ENCODE data around the gene KANK4. TPM values are rescaled to one million over a fixed set of nuclear protein-coding genes. Genes with fewer than 3 reads are reported as not detected.

The KANK4 gene
- total RNA-seq (not detected), polyA plus RNA-seq (not detected), total RNA-seq (0 reads per million in 6 experiments)

DNA sequence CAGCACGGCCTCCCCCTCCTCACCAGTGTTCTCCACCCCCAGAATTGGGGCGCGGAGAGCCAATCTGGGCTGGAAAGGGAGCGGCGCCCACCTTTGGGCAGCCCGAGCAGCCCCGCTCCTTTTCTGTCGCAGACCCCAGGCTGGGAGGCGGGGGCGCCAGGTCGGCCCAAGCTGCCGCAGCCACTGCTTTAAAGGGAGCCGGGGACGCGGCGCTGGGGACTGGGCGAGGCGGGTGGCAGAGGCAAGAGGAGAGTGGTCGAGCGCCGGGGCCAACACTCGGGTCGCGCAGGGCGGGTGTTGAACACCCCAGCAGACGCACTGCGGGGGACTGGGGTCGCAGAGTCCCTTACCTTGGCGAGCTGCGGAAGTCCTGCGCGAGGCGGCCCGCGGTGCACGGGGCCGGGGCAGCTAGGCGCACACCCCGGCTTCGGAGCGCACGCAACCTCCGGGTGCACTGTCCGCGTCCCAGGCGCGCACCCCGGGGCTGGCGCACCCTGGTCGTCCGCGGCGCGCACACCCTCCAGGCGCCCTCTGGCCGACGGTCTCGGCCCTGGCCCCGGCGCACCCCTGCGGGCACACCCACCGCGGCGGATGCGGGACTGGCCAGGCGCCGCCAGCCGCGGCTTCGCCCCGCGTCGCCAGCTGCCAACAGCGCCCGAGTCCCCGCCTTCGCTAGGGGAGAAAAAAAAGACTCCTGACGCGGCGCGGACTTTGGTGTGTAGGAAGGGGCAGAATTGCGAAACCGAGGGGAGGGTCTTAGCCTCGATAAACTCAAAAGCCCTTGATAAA is at the start of gene KANK4:
Gene KANK4, minus strand, starts transcription at position 679 of the 789 bp plus-strand sequence. CDS start 37,870 bp downstream, outside the sequence.
- POLR2A ChIA-PET: no interaction called here
- DNase-seq: no peak

DNA sequence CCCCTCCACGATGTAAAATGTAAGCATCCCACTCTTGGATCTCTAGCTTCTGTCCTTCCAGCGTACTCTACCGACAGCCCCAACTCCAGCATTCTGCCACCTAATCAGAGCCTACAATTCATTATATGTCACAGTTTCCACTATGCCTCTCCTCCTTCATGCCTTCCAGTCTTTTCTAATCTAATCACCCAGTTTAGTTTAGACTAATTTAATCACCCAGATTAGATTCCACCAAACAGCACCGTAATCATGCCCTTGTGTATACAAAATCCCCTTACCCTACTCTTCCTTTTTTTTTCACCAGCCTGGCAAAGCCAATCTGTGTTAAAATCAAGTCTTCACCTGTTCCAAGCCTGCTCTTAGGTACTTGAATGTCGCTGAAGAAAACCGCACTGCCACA is 49.8 kb upstream of the KANK4 start:
- Mint-ChIP-seq H3K9me3 (peaks cover 0 to 10% (median 0%) of the 10 kb centered on the region in 9 donors), H3K36me3 (no peaks in the 10 kb centered on the region), H3K4me3 (no peak overlapping the region), H3K27ac (no peak overlapping the region), H3K27me3 (peaks cover 0 to 11% (median 2%) of the 10 kb centered on the region in 5 donors), H3K4me1 (peaks cover 0 to 3% (median 0%) of the 10 kb centered on the region in 4 donors)
- no peak for DNase-seq
- no peak for ATAC-seq
- POLR2A ChIA-PET: no interaction called here

More for the DNA sequence above, at the start of gene KANK4:
- no peaks in the 10 kb centered on the region for H3K9me3 Mint-ChIP-seq
- peaks cover 0 to 10% (median under 1%) of the 10 kb centered on the region in 4 donors for H3K4me1 Mint-ChIP-seq
- H3K36me3 Mint-ChIP-seq: no peaks in the 10 kb centered on the region
- H3K27ac Mint-ChIP-seq: peak within 1 kb of the TSS in 1 of 10 donors; percentile 35
- ATAC-seq: no peak
- H3K27me3 Mint-ChIP-seq: peaks cover 15 to 44% (median 25%) of the 10 kb centered on the region in 5 donors
- peak within 1 kb of the TSS in 8 of 10 donors; percentile 9 to 70 (median 46) for H3K4me3 Mint-ChIP-seq

DNA sequence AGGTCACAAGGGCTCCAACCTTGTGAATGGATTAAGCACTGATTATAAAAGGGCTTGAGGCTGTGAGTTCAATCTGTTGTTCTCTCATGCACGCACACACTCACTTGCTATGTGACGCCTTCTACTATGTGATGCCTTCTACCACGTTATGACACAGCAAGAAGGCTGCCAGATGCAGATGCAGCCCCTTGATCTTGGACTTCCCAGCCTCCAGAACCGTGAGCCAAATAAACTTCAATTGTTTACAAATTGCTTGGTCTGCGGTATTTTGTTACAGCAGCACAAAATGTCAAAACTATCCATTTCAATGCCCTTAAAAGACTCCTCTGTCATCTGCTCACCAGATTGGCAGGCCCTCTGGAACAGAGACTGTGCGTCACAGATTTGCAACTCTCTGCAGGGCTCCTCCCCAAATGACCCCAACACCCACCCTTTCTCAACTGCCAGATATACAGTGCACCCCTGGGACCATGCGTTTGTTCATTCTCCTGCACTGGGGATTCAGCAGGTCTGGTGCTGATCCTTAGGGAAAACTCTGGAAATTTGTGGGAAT is 47.8 kb upstream of the KANK4 start:
- Mint-ChIP-seq H3K9me3 (peaks cover 0 to 10% (median 0%) of the 10 kb centered on the region in 9 donors), H3K27ac (no peak overlapping the region), H3K36me3 (no peaks in the 10 kb centered on the region)

DNA sequence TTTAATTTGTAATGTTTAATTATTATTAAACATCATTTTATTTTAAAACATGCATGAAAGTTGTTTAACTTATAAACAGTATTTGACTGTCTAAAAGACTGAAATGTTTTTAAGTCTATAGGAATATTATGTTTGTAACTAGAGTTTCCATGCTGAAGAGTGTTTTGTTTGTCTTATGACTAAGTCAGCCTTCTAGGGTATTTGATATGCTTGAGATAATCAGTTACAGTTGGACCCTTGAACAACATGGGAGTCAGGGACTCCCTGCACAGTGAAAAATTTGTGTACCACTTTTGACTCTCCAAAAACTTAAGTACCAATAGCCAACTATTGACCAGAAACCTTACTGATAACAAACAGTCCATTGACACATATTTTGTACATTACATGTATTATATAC is 45.5 kb upstream of the KANK4 start:
- H3K36me3 Mint-ChIP-seq: no peaks in the 10 kb centered on the region
- POLR2A ChIA-PET: no interaction called here
- peaks cover 0 to 3% (median 0%) of the 10 kb centered on the region in 4 donors for H3K4me1 Mint-ChIP-seq
- H3K4me3 Mint-ChIP-seq: no peak overlapping the region
- H3K27ac Mint-ChIP-seq: no peak overlapping the region
- ATAC-seq: no peak
- DNase-seq: no peak
- peaks cover 0 to 11% (median 2%) of the 10 kb centered on the region in 5 donors for H3K27me3 Mint-ChIP-seq
- H3K9me3 Mint-ChIP-seq: peaks cover 0 to 10% (median 0%) of the 10 kb centered on the region in 9 donors

More for the DNA sequence above, 47.8 kb upstream of the KANK4 start:
- DNase-seq (no peak), ATAC-seq (no peak)
- Mint-ChIP-seq H3K4me3 (no peak overlapping the region), H3K27me3 (peaks cover 0 to 11% (median 2%) of the 10 kb centered on the region in 5 donors), H3K4me1 (peaks cover 0 to 3% (median 0%) of the 10 kb centered on the region in 4 donors)
- POLR2A ChIA-PET: no interaction called here

DNA sequence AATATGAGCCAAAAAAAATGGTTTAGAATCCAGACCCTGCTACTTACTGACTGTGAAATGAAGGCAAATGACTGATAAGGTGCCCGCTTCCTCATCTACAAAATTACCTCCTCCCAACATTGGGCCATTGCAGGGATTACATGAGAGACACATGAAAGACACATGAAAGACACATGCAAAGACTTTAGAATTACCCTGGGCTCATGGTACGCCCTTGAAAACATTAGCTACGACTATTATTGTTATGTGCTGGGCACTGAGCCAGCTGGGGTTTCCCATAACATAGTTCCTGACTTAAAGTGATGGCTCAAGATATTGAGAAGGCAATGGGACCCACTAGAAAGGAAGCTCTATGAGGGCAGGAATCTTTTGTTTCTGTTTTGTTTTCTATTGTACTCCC is 43.7 kb upstream of the KANK4 start:
- no peaks in the 10 kb centered on the region for H3K36me3 Mint-ChIP-seq
- H3K9me3 Mint-ChIP-seq: peaks cover 0 to 10% (median 0%) of the 10 kb centered on the region in 9 donors
- POLR2A ChIA-PET: no interaction called here
- peaks cover 0 to 6% (median 2%) of the 10 kb centered on the region in 4 donors for H3K4me1 Mint-ChIP-seq
- ATAC-seq (no peak), DNase-seq (no peak)
- H3K4me3 Mint-ChIP-seq: no peak overlapping the region
- no peak overlapping the region for H3K27ac Mint-ChIP-seq
- H3K27me3 Mint-ChIP-seq: no peaks in the 10 kb centered on the region

DNA sequence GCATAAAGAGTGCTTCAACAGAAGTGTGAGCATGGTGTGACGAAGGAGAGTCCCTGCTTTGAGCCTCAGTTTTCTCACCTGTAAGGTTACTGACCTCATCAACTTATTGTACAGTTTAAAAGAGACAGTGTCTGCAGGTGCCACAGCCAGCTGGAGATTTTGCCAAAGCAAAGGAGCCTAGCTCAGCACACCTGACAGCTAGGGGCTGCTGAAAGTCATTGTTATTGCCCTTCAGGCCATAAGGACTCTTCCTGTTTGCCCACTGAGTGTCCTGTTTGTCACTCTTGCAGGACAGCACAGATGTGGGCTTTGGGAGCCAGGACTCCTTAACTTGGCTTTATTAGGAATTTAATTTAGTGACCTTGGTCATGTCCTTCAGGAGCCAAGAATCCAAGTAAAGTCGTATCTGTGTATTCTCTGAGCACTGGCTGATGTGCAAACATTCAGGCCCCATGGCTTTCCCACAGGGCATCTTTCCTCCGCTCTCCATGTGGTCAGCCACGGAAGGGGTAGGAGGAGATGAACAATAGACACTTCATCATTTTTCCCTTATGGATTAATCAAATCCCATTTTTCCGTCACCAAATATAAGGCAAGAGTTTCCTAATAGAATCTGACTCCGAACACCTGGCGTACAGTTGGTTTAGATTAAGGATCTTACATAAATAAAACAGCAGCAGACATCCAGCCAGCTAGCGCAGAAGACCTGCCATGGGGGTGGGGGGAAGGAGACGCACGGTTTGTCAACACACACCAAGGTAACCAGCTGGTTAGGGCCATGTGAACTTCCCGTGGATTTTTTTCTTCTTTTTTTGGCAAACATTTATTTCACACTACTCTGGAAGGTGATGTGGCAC is 43.1 kb upstream of the KANK4 start:
- POLR2A ChIA-PET: no interaction called here
- H3K9me3 Mint-ChIP-seq: peaks cover 0 to 9% (median 0%) of the 10 kb centered on the region in 9 donors
- H3K4me1 Mint-ChIP-seq: peaks cover 0 to 6% (median 2%) of the 10 kb centered on the region in 4 donors
- no peak overlapping the region for H3K4me3 Mint-ChIP-seq
- no peaks in the 10 kb centered on the region for H3K36me3 Mint-ChIP-seq
- ATAC-seq (no peak), DNase-seq (no peak)
- no peak overlapping the region for H3K27ac Mint-ChIP-seq
- H3K27me3 Mint-ChIP-seq: no peaks in the 10 kb centered on the region

DNA sequence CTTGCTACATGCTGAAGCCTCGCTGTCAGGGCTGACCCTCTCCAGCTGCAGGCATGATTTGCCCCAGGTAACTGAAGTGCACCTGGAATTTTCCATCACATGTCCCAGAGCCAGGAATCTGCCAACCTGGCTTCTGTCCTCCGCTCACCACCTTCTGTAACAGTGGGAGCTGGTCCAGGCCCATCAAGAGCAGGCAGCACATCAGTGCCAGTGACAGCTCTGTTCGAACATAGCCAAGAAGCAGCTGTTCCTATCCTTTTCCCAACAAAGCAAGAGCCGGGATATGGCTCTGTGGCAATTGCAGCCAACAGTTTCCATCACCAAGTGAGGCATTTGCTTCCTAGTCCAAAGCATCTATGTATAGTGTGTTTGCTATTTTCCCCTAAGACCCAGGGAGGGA is 42.2 kb upstream of the KANK4 start:
- H3K4me1 Mint-ChIP-seq: peaks cover 0 to 6% (median 2%) of the 10 kb centered on the region in 4 donors
- no peak overlapping the region for H3K27ac Mint-ChIP-seq
- POLR2A ChIA-PET: no interaction called here
- no peak overlapping the region for H3K4me3 Mint-ChIP-seq
- DNase-seq (no peak), ATAC-seq (no peak)
- no peaks in the 10 kb centered on the region for H3K36me3 Mint-ChIP-seq
- no peaks in the 10 kb centered on the region for H3K27me3 Mint-ChIP-seq
- peaks cover 0 to 4% (median 0%) of the 10 kb centered on the region in 9 donors for H3K9me3 Mint-ChIP-seq

DNA sequence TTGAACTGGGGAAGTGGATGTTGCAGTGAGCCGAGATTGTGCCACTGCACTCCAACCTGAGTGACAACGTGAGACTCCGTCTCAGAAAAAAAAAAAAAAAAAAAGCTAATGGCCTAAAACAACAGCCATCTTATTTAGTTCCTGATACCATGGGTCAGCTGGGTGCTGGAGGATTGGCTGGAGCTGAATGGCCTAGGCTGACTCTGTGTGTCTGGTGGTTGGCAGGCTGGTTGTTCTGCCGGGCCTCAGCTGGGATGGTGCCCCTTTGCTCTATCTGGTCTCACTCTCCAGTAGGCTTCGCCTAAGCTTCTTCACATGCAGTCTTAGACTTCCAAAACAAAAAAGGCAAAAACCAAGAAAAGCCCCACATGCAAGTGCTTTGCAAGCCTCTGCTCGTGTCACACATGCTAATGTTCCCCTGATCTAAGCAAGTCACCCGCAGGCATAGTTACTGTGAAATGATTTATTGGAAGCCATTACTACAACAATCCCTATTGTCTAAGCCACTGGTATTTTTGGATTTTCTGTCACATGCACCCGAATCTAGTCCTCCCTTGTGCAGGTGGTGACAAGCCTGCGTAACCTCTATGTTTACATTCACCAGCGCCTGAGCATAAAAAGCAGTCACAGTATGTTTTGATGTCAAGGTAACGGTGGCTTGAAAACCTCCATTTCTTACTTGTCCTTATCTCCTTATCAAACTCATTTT is 39.6 kb upstream of the KANK4 start:
- peaks cover 0 to 6% (median 3%) of the 10 kb centered on the region in 4 donors for H3K4me1 Mint-ChIP-seq
- H3K9me3 Mint-ChIP-seq: no peaks in the 10 kb centered on the region
- POLR2A ChIA-PET: no interaction called here
- DNase-seq: peak in 1 of 10 donors; percentile 7
- no peaks in the 10 kb centered on the region for H3K36me3 Mint-ChIP-seq
- H3K4me3 Mint-ChIP-seq: no peak overlapping the region
- no peak for ATAC-seq
- peak overlapping the region in 1 of 10 donors; percentile 24 for H3K27ac Mint-ChIP-seq
- no peaks in the 10 kb centered on the region for H3K27me3 Mint-ChIP-seq

DNA sequence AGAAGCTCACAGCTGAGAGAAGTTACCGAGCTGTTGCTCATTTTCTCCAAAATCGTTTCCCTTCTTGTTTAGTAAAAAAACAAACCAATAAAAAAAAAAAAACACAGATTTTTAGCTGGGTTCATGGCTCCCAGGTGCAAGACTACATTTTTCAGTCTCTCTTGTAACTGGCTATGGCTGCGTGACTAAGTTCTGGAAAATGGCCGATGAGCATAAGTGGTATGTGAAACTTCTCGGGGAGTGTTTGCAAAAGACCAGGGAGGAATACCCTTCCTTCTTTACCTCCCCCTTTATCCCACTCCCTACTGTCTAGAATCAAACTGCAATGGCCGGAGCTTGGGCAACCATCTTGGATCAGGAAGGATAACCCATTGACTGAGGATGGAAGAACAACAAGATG is 38.7 kb upstream of the KANK4 start:
- POLR2A ChIA-PET: no interaction called here
- no peak for DNase-seq
- H3K36me3 Mint-ChIP-seq: no peaks in the 10 kb centered on the region
- no peaks in the 10 kb centered on the region for H3K27me3 Mint-ChIP-seq
- no peak for ATAC-seq
- peaks cover 0 to 6% (median 3%) of the 10 kb centered on the region in 4 donors for H3K4me1 Mint-ChIP-seq
- H3K27ac Mint-ChIP-seq: peak overlapping the region in 1 of 10 donors; percentile 25
- no peak overlapping the region for H3K4me3 Mint-ChIP-seq
- no peaks in the 10 kb centered on the region for H3K9me3 Mint-ChIP-seq

DNA sequence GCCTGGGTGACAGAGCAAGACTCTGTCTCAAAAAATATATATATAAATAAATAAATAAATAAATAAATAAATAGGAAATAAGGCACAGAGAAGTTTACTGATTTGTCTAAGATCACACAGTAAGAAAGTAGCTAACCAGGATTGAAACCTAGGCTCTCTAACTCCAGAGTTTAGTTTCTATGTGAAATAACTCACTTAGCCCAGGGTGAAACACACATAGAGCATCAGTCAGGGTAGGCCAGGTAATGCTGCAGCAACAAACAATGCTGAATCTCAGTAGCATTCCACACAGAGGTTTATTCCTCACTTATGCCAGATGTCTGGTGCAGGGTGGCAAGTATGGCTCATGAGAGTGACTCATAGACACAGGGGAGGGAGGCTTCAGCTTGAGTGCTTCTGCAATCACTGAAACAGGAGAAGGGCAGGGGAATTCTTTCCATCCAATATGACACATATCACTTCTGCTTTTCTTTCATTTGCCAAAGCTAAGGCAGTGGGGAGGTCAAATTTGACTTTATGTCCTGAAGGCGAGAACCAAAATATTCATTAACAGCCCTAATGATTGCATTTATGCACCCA is 37.1 kb upstream of the KANK4 start:
- H3K27ac Mint-ChIP-seq: no peak overlapping the region
- peaks cover 0 to 6% (median 3%) of the 10 kb centered on the region in 4 donors for H3K4me1 Mint-ChIP-seq
- no peaks in the 10 kb centered on the region for H3K27me3 Mint-ChIP-seq
- ATAC-seq (no peak), DNase-seq (no peak)
- H3K36me3 Mint-ChIP-seq: no peaks in the 10 kb centered on the region
- no peaks in the 10 kb centered on the region for H3K9me3 Mint-ChIP-seq
- H3K4me3 Mint-ChIP-seq: no peak overlapping the region
- POLR2A ChIA-PET: no interaction called here

DNA sequence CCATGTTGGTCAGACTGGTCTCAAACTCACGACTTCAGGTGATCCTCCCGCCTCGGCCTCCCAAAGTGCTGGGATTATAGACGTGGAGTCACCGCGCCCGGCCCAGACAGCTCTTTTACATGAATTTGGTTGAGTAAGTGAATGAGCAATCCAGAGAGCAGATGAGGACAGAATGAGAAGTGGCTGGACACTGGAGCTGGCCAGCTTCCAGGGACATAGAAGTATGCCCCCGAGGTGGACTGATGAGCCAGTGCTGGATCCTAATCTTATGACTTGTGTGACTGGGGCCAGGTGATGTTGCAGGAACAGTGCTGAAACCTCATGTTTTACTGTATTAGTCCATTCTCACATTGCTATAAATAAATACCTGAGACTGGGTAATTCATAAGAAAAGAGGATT is 35.9 kb upstream of the KANK4 start:
- Mint-ChIP-seq H3K4me3 (no peak overlapping the region), H3K9me3 (no peaks in the 10 kb centered on the region)

DNA sequence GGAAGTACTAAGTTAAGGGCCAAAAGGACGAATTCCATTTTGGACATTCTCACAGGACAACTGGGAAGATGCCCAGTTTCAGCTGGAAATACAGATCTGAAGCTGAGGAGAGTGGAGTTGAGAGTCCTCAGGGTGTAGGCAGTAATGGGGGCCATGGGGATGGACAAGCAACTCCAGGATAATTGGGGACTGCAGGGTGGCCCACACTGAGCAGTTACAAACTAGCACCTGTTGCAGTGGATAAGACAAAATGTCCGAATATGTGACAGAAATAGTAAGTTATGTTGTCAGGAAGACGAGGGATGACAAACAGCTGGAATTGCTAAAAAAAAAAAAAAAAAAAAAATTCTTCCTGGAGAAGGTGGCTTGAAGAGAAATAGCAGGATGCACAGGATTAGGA is 34.6 kb upstream of the KANK4 start:
- ATAC-seq (no peak), DNase-seq (no peak)
- Mint-ChIP-seq H3K27ac (peak overlapping the region in 2 of 10 donors; percentile 15 to 32), H3K4me3 (no peak overlapping the region), H3K4me1 (peaks cover 0 to 4% (median 1%) of the 10 kb centered on the region in 4 donors), H3K27me3 (no peaks in the 10 kb centered on the region), H3K9me3 (no peaks in the 10 kb centered on the region), H3K36me3 (no peaks in the 10 kb centered on the region)
- POLR2A ChIA-PET: no interaction called here

More for the DNA sequence above, 35.9 kb upstream of the KANK4 start:
- no peak for DNase-seq
- no peak for ATAC-seq
- Mint-ChIP-seq H3K27me3 (no peaks in the 10 kb centered on the region), H3K27ac (no peak overlapping the region), H3K4me1 (peaks cover 0 to 6% (median 3%) of the 10 kb centered on the region in 4 donors), H3K36me3 (no peaks in the 10 kb centered on the region)
- POLR2A ChIA-PET: no interaction called here

Measured in naive thymus-derived CD8-positive, alpha-beta T cell (primary cell).